Motor neuron (in vitro differentiated cells): Measurements from ENCODE around the gene FFAR2. TPM values are rescaled to one million over a fixed set of nuclear protein-coding genes. Genes with fewer than 3 reads are reported as not detected.
A peak's percentile ranks its signal among the peaks of the same experiment; 100 is the strongest.
"Not testable (repeated sequence)": the region's sequence is repeated elsewhere in the genome, so short reads cannot be mapped to it uniquely, and the experiment has no call there.

Experiments
- ATAC-seq, 8 experiments: fragments of 200-7000 bp; cut with Tn5 transposase; replicated peaks in 6 of 8; 2 replicates each; pipeline ENCODE4 v1.8.0; 2021; ENCODE audit warnings: mild to moderate bottlenecking in 8 of 8, moderate library complexity in 8 of 8
- H3K27ac ChIP-seq, 2 donors: fragments of 250-450 bp; sonication (Bioruptor Pico); 2 replicates each; pipeline ENCODE4 v1.9.0; 2021; ENCODE audit warnings: antibody characterized with exemption in 2 of 2, mild to moderate bottlenecking in 2 of 2, moderate library complexity in 1 of 2
- H3K4me1 ChIP-seq, 2 donors: fragments of 250-450 bp; sonication (Bioruptor Pico); replicated peaks in 1 of 2; 2 replicates each; pipeline ENCODE4 v1.6.1; 2021; ENCODE audit warnings: antibody characterized with exemption in 2 of 2, mild to moderate bottlenecking in 2 of 2, moderate library complexity in 1 of 2
- H3K4me3 ChIP-seq, 5 donors: fragments of 250-450 bp; sonication (Bioruptor Pico); 2 replicates each; pipeline ENCODE4 v1.9.0; 2021; ENCODE audit warnings: antibody characterized with exemption in 5 of 5, mild to moderate bottlenecking in 5 of 5, moderate library complexity in 4 of 5
- WGBS, 10 experiments: fragments of 450-650 bp; shearing (Covaris generic); methylation state at CpG; one replicate each; pipeline ENCODE4 v1.0.0; 2022; 5-methylcytosine and 5-hydroxymethylcytosine counted together
- in situ Hi-C, 9 experiments: fragments of 400-800 bp; cut with MboI; loops; one replicate each; pipeline ENCODE4 v1.15.0; 2021; ENCODE audit warnings: low sequenced_read_pairs in 9 of 9, low pct_unique_long_range_greater_than_20kb in 2 of 9; ENCODE audit not compliant: unreplicated experiment in 9 of 9
- total RNA-seq, 8 experiments: library from RNA; unstranded; fragments of 300-600 nt; gene quantifications; 2 replicates each; pipeline versions ENCODE4 v1.2.3 to v1.2.4, GENCODE V29; 2022

The FFAR2 gene
- total RNA-seq, 8 experiments from 2014 or later = 0.13 to 0.52 (median 0.14) TPM; not detected in 4

GRCh38 chr19:35449359-35450043 lies 1.4 kb downstream of the FFAR2 start:
- H3K4me1 ChIP-seq = peaks cover 0 to 3% of the 10 kb centered on the region in 2 donors
- no peak overlapping the region for H3K4me3 ChIP-seq
- peak in 1 of 8 experiments; percentile 20 for ATAC-seq
- 45 to 83% (median 59%) methylated on average over 1 to 14 of the region's 27 CpGs; no CpG with 5 or more reads in 5 of the 10 experiments for WGBS, 10 experiments
- no peak overlapping the region for H3K27ac ChIP-seq
- in situ Hi-C loops = loop anchor here in 1 of 9 experiments (25.0 kb wide), 1 partner anchor 87 kb away; the partner anchor contains the start of genes FFAR3 and GPR42

- Histone ChIP-seq H3K27ac (no peak overlapping the region), H3K4me1 (peaks cover 0 to 3% of the 10 kb centered on the region in 2 donors), H3K4me3 (no peak overlapping the region)
- in situ Hi-C loops = loop anchor here in 1 of 9 experiments (25.0 kb wide), 1 partner anchor 89 kb away; the partner anchor contains the start of genes FFAR3 and GPR42
- ATAC-seq = no peak
- WGBS, 10 experiments = 14 to 100% (median 78%) methylated on average over 1 to 7 of the region's 7 CpGs
These were observed 3.5 kb downstream of the FFAR2 start for GRCh38 chr19:35451338-35452096.

DNA sequence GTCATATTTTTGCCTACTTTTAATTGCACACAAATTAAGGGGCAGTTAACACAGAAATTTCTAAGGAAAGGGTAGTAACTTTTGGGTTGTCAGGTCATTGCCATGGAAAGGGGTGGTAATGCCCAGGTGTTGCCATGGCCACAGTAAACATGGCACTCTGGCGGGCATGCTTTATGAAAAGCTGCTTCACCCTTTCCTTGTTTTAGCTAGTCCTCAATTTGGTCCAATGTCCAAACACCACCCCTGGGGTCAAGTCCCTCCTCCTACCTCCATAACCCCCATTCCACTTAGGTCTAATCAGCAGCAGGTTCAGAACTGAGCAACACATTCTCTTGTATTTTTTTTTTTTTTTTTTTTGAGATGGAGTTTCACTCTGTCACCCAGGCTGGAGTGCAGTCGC lies 6.6 kb downstream of the FFAR2 start:
- no peak for ATAC-seq
- in situ Hi-C loops = loop anchor here in 1 of 9 experiments (25.0 kb wide), 1 partner anchor 92 kb away; the partner anchor contains the start of genes FFAR3 and GPR42
- 55 to 100% (median 100%) methylated on average over 1 to 2 of the region's 2 CpGs; no CpG with 5 or more reads in 5 of the 10 experiments for WGBS, 10 experiments
- Histone ChIP-seq H3K4me3 (no peak overlapping the region), H3K27ac (no peak overlapping the region), H3K4me1 (peaks cover 0 to 3% of the 10 kb centered on the region in 2 donors)

DNA sequence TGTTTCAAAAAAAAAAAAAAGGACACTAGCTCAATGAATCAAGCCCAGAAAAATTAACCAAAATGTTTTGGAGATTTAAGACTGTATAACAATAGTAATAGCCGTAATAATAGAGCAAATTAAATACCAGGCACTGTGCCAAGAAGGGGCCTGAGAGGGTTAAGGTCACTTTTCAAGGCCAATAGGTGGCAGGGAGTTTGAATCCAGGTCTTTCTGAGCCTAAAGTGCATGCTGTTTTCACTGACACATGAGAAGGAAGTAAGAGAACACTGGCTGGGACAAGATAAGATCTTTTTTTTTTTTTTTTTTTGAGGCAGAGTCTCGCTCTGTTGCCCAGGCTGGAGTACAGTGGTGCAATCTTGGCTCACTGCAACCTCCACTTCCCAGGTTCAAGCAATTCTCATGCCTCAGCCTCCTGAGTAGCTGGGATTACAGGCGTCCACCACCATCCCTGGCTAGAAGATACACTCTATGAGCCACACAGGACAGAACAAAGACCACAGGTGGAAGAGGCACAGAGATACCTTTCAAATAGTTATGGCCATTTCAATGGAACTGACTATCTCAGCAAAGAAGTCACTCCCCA lies 7.7 kb downstream of the FFAR2 start:
- in situ Hi-C loops = loop anchor here in 1 of 9 experiments (25.0 kb wide), 1 partner anchor 93 kb away; the partner anchor contains the start of genes FFAR3 and GPR42

DNA sequence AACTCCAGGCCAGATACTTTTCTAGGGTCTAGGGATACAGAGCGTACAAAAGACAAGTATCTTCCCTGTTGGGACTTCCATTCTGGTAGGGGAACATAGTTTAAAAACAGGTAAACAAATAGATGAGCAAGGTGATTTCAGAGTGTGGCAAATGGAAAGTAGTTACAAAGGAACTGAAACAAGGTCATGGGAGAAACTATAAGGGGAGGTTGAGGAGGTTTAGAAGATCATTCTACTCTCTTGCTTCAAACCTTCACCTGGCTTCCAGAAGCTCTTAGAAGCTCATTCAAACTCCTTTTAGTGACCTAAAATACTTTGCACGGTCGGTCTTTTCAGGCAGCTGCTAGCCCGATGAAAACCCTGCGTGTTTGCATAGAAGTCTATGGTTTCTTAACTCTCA lies 9.1 kb downstream of the FFAR2 start:
- Histone ChIP-seq H3K4me1 (peaks cover 0 to 3% of the 10 kb centered on the region in 2 donors), H3K4me3 (no peak overlapping the region), H3K27ac (no peak overlapping the region)
- ATAC-seq = no peak
- WGBS, 10 experiments = 0 to 98% (median 72%) methylated on average over 1 to 5 of the region's 5 CpGs
- in situ Hi-C loops = loop anchor here in 1 of 9 experiments (25.0 kb wide), 1 partner anchor 95 kb away; the partner anchor contains the start of genes FFAR3 and GPR42

More for the DNA sequence above, 7.7 kb downstream of the FFAR2 start:
- peaks cover 0 to 3% of the 10 kb centered on the region in 2 donors for H3K4me1 ChIP-seq
- 40 to 100% (median 68%) methylated on average over 1 to 3 of the region's 3 CpGs; no CpG with 5 or more reads in 3 of the 10 experiments for WGBS, 10 experiments
- H3K27ac ChIP-seq = no peak overlapping the region
- no peak overlapping the region for H3K4me3 ChIP-seq
- no peak for ATAC-seq

DNA sequence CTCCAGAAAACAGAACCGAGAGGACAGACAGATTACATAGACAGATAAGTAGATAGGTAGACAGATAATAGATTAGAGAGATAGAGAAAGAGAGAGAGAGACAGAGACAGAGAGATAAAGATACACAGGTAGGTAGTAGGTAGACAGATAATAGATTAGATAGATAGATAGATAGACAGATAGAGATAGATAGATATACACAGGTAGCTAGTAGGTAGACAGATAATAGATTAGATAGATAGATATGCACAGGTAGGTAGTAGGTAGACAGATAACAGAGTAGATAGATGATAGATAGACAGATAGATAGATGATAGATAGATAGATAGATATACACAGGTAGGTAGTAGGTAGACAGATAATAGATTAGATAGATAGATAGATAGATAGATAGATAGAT lies 10.1 kb downstream of the FFAR2 start:
- H3K4me3 ChIP-seq = no peak overlapping the region
- H3K27ac ChIP-seq = no peak overlapping the region
- no peak for ATAC-seq
- H3K4me1 ChIP-seq = peaks cover 0 to 3% of the 10 kb centered on the region in 2 donors
- in situ Hi-C loops = loop anchor here in 1 of 9 experiments (25.0 kb wide), 1 partner anchor 96 kb away; the partner anchor contains the start of genes FFAR3 and GPR42
- WGBS, 10 experiments = 0 to 100% (median 67%) methylated on average over 1 of the region's 1 CpG; no CpG with 5 or more reads in 1 of the 10 experiments

DNA sequence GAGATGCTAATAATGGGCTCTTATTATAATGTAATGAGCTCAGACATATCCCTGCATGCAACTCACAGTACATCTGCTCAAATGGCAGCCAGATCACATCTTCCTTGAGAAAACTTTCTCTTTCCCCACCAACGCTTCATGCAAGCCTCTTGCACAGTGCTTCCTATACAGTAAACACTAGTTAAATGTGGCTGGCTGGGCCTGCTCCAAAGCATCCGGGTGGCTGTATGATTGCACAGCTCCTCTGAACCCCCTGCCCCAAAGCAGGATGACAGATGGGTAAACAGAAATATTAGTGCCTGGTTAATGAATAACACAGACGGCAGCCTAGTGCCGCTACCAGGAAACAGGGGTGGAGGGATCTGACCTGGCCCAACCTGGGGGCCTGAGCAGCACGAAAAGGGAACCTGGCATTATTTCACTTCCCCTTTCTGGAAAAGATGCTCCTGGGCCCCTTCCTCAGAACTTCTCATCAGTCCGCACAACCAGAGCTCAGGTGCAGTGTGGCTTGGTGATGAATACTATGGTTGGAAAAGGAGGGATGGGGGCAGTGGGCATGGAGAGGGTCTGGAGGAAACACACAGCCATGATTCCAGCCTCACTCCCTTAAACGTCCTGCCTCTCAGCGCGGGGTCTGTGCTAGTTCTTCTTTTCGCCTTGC lies 10.8 kb downstream of the FFAR2 start:
- ATAC-seq = peak in 2 of 8 experiments; percentile 38 to 46
- WGBS, 10 experiments = 0 to 73% (median 59%) methylated on average over 1 to 8 of the region's 10 CpGs; no CpG with 5 or more reads in 2 of the 10 experiments
- peaks cover 0 to 3% of the 10 kb centered on the region in 2 donors for H3K4me1 ChIP-seq

DNA sequence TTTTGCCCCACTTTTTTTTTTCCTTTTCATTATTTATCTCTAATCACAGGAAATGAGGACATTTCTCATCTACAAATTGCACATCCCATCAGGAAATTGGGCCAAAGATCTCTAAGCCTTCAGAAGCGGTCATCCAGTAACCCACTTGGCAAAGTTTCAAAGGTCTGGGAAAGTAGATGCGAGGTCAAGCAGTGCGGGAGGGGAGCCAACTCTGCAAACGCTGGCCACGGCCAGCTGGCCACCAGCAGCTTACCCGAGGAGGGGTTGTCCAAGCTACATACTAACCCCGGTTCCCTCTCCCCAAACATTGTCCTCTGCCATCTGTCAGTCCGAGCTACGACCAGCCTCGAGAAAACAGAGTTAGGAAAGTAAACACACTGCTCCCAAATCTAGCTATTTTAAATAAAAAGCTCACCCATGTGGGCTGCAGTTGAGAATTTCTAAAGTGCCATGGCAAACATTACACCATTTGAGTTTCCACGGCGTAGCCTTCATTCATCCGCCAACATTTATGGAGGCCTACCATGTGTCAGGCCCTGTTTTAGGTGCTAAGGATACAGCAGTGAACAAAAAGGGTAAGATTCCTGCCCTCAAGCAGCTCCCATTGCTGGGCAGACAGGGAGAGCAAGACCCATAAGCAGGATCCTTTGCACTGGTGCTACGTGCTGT lies 11.5 kb downstream of the FFAR2 start:
- H3K4me1 ChIP-seq = peaks cover 0 to 3% of the 10 kb centered on the region in 2 donors
- ATAC-seq = no peak
- in situ Hi-C loops = loop anchor here in 1 of 9 experiments (25.0 kb wide), 1 partner anchor 97 kb away; the partner anchor contains the start of genes FFAR3 and GPR42
- H3K27ac ChIP-seq = no peak overlapping the region
- WGBS, 10 experiments = 37 to 92% (median 67%) methylated on average over 2 to 10 of the region's 14 CpGs; no CpG with 5 or more reads in 1 of the 10 experiments
- no peak overlapping the region for H3K4me3 ChIP-seq

More for the DNA sequence above, 10.8 kb downstream of the FFAR2 start:
- Histone ChIP-seq H3K27ac (no peak overlapping the region), H3K4me3 (no peak overlapping the region)
- in situ Hi-C loops = loop anchor here in 1 of 9 experiments (25.0 kb wide), 1 partner anchor 97 kb away; the partner anchor contains the start of genes FFAR3 and GPR42

- Histone ChIP-seq H3K4me1 (peaks cover 0 to 3% of the 10 kb centered on the region in 2 donors), H3K4me3 (no peak overlapping the region), H3K27ac (no peak overlapping the region)
- WGBS, 10 experiments = 55 to 100% (median 91%) methylated on average over 1 to 8 of the region's 10 CpGs; no CpG with 5 or more reads in 2 of the 10 experiments
- in situ Hi-C loops = loop anchor here in 1 of 9 experiments (25.0 kb wide), 1 partner anchor 98 kb away; the partner anchor contains the start of genes FFAR3 and GPR42
- no peak for ATAC-seq
These were observed 12.6 kb downstream of the FFAR2 start for GRCh38 chr19:35460608-35461007.

DNA sequence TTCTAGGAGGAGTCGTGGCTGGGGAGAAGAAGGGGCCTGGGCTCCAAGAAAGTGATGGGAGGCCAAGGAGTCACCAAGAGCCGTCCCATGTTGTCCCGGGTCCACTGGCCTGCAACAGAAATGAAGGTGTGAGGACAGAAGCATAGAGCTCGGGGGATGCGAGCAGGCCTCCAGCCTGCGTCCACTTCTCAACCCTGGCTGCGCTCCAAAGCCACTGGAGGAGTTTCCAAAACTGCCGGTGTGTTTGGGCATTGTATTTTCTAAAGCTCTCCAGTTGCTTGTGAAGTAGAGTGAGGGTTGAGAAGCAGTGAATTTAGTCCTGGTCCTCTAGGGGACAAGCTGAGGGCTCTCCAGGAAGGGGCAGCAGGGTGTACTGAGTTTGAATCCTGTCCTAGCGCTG lies 13.0 kb downstream of the FFAR2 start:
- 50 to 100% (median 88%) methylated on average over 1 to 8 of the region's 9 CpGs for WGBS, 10 experiments
- in situ Hi-C loops = loop anchor here in 1 of 9 experiments (25.0 kb wide), 1 partner anchor 99 kb away; the partner anchor contains the start of genes FFAR3 and GPR42

GRCh38 chr19:35461788-35462187 lies 13.7 kb downstream of the FFAR2 start:
- not testable (repeated sequence) for ATAC-seq, H3K4me1 ChIP-seq, H3K4me3 ChIP-seq, H3K27ac ChIP-seq
- in situ Hi-C loops = loop anchor here in 1 of 9 experiments (25.0 kb wide), 1 partner anchor 99 kb away; the partner anchor contains the start of genes FFAR3 and GPR42

More for the DNA sequence above, 13.0 kb downstream of the FFAR2 start:
- no peak overlapping the region for H3K4me3 ChIP-seq
- ATAC-seq = no peak
- H3K4me1 ChIP-seq = peaks cover 0 to 3% of the 10 kb centered on the region in 2 donors
- H3K27ac ChIP-seq = no peak overlapping the region
